Activated B cell treated with CpG ODN at 0.5 μM for 24 hours (primary cell): ENCODE measurements around the gene TRIM38. TPM values are rescaled to one million over a fixed set of nuclear protein-coding genes. Genes with fewer than 3 reads are reported as not detected.

ENCODE experiments used
- ATAC-seq: fragments of 200-7000 bp; cut with Tn5 transposase; one replicate; pipeline ENCODE4 v1.10.0; 2021; ENCODE audit warnings: low read depth, mild to moderate bottlenecking, moderate library complexity
- CTCF ChIA-PET: fragments of 350-600 bp; sonication (Branson Sonifier 250); formaldehyde crosslinking; loops from one replicate; lab custom pipeline; 2021; ENCODE audit warnings: antibody characterized with exemption; lab: Charles Lee
- POLR2A ChIA-PET: fragments of 350-600 bp; sonication (Branson Sonifier 250); formaldehyde crosslinking; loops from one replicate; lab custom pipeline; 2021; ENCODE audit warnings: antibody characterized with exemption; lab: Charles Lee
- DNase-seq: peaks from one replicate; pipeline ENCODE4 v3.0.0; 2022
- H3K27ac Mint-ChIP-seq: one replicate; pipeline ENCODE4 v1.8.0; 2020; ENCODE audit warnings: mixed read lengths
- H3K27me3 Mint-ChIP-seq: one replicate; pipeline ENCODE4 v1.8.0; 2021; ENCODE audit warnings: mixed read lengths
- H3K36me3 Mint-ChIP-seq: one replicate; pipeline ENCODE4 v1.8.0; 2021; ENCODE audit warnings: low read depth, mixed read lengths
- H3K4me1 Mint-ChIP-seq: one replicate; pipeline ENCODE4 v1.8.0; 2021; ENCODE audit warnings: mixed read lengths
- H3K4me3 Mint-ChIP-seq: one replicate; pipeline ENCODE4 v1.8.0; 2020; ENCODE audit warnings: mild to moderate bottlenecking, mixed read lengths
- H3K9me3 Mint-ChIP-seq: one replicate; pipeline ENCODE4 v1.8.0; 2020; ENCODE audit warnings: mixed read lengths
- intact Hi-C: fragments of 100-400 bp; cut with micrococcal nuclease; formaldehyde crosslinking; loops from one replicate; pipeline ENCODE4 v1.15.1; 2024
- total RNA-seq: library from RNA; stranded (reverse); gene quantifications from 2 replicates; pipeline ENCODE4 v1.2.3, GENCODE V29; 2022
- TF ChIP-seq, protein P1 (sequence below): fragments of 200-600 bp; IDR thresholded peaks from one replicate; pipeline ENCODE4 v1.8.0; 2022; ENCODE audit warnings: antibody characterized with exemption, mild to moderate bottlenecking

Gene TRIM38
- total RNA-seq, 1 donor from 2014 or later, result 36.8 TPM

DNA sequence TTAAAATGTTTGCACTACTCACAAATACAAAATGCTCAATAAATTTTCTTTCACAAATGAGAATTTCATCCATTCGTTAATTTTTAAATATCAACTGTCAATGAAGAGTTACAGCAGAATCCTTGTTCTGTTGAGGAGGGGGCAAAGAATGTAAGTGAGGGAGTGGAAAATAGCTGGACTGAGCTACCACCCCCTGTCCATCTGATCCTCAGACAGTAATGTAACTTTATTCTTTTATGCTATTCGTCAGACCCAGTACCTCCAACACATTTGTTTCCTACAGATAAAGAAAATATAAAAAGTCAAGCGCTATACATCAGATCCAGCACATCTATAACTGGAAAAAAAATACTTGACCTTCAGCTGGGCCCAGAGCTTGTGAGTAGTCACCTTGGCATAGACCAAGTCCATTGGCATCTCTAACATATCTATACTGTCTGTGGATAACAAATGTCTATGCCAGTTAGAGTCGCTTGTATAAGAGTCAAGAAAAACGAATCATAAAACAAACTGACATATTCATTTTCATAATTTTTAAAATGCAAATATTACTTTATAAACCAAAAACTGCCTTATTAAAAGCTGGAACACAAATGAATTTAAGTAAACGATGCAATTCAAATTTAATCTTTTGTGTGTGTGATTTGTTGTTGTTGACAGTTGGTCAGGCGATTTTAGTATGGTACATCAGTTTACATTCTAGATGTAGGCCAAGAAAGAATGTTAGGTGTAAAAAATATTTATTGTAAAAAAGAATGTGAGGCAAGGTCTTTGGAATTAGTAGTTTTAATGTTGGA lies 67.5 kb downstream of the TRIM38 start:
- DNase-seq, result no peak
- no peak overlapping the region for H3K4me3 Mint-ChIP-seq
- no peak for ATAC-seq
- H3K36me3 Mint-ChIP-seq, result peaks cover 12% of the 10 kb centered on the region
- H3K27ac Mint-ChIP-seq, result no peak overlapping the region
- TF ChIP-seq, protein P1, sequence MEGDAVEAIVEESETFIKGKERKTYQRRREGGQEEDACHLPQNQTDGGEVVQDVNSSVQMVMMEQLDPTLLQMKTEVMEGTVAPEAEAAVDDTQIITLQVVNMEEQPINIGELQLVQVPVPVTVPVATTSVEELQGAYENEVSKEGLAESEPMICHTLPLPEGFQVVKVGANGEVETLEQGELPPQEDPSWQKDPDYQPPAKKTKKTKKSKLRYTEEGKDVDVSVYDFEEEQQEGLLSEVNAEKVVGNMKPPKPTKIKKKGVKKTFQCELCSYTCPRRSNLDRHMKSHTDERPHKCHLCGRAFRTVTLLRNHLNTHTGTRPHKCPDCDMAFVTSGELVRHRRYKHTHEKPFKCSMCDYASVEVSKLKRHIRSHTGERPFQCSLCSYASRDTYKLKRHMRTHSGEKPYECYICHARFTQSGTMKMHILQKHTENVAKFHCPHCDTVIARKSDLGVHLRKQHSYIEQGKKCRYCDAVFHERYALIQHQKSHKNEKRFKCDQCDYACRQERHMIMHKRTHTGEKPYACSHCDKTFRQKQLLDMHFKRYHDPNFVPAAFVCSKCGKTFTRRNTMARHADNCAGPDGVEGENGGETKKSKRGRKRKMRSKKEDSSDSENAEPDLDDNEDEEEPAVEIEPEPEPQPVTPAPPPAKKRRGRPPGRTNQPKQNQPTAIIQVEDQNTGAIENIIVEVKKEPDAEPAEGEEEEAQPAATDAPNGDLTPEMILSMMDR, result no peak
- intact Hi-C loops, result loop anchor here (5.0 to 10.0 kb wide), 5 partner anchors 187 to 1805 kb away; partner anchors contain the start of gene HMGN4
- H3K27me3 Mint-ChIP-seq, result peaks cover 2% of the 10 kb centered on the region
- peaks cover 3% of the 10 kb centered on the region for H3K9me3 Mint-ChIP-seq
- CTCF ChIA-PET, result interaction anchor here (2.1 to 2.5 kb wide), 2 partner anchors 8 to 37 kb away, joined by 6 to 19 read pairs; a partner anchor contains a TSS
- POLR2A ChIA-PET, result interaction anchor here (0.7 to 12.3 kb wide), 15 partner anchors 8 to 1864 kb away, joined by 3 to 477 read pairs (median 29); a partner anchor contains a TSS
- peaks cover 52% of the 10 kb centered on the region for H3K4me1 Mint-ChIP-seq

GRCh38 chr6:26030716-26031115 lies 68.1 kb downstream of the TRIM38 start:
- Mint-ChIP-seq H3K27me3 (peaks cover 2% of the 10 kb centered on the region), H3K4me1 (peaks cover 47% of the 10 kb centered on the region), H3K9me3 (peaks cover 3% of the 10 kb centered on the region), H3K36me3 (peaks cover 12% of the 10 kb centered on the region), H3K4me3 (no peak overlapping the region), H3K27ac (no peak overlapping the region)
- no peak for ATAC-seq
- TF ChIP-seq, protein P1, result no peak
- ChIA-PET CTCF (interaction anchor here (2.1 to 4.2 kb wide), 3 partner anchors 9 to 38 kb away, joined by 6 to 22 read pairs (median 19); a partner anchor contains a TSS), POLR2A (interaction anchor here (0.6 to 12.3 kb wide), 19 partner anchors 9 to 1863 kb away, joined by 3 to 477 read pairs (median 21); a partner anchor contains a TSS)
- intact Hi-C loops, result loop anchor here (5.0 kb wide), 3 partner anchors 187 to 1777 kb away; a partner anchor contains a TSS
- DNase-seq, result no peak

DNA sequence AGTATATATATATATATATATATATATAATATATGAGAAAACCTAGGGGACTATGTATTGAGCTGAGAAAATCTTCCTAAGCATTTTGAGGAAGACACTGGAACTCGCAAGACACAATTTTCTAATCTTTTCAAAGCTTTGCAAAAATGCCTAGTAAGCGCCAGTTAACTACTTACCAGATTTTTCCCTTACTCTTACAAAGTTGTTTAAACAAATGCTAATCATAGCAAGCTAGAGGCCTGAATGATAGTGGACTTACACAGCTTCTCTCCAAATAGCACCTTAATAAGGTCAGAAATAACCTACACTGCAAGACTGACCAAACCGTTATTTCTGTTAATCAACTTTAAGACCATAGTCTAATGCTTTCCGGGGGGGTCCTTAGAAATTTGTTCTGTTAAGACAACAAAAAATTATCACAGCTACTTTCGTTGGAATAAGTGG lies 68.6 kb downstream of the TRIM38 start:
- ATAC-seq (no peak), DNase-seq (no peak)
- CTCF ChIA-PET, result interaction anchor here (2.1 to 4.2 kb wide), 3 partner anchors 9 to 39 kb away, joined by 6 to 22 read pairs (median 19); a partner anchor contains a TSS
- Mint-ChIP-seq H3K9me3 (peaks cover 3% of the 10 kb centered on the region), H3K4me3 (peak overlapping the region; percentile 93), H3K27ac (peak overlapping the region; percentile 98), H3K36me3 (peaks cover 12% of the 10 kb centered on the region), H3K27me3 (peaks cover 2% of the 10 kb centered on the region), H3K4me1 (peaks cover 43% of the 10 kb centered on the region)
- POLR2A ChIA-PET, result interaction anchor here (0.6 to 12.3 kb wide), 27 partner anchors 9 to 1863 kb away, joined by 3 to 477 read pairs (median 17); a partner anchor contains a TSS
- TF ChIP-seq, protein P1, result no peak
- intact Hi-C loops, result loop anchor here (5.0 kb wide), 3 partner anchors 186 to 1776 kb away; a partner anchor contains a TSS

- Mint-ChIP-seq H3K9me3 (peaks cover 3% of the 10 kb centered on the region), H3K4me3 (peak overlapping the region; percentile 93), H3K4me1 (peaks cover 40% of the 10 kb centered on the region), H3K36me3 (peaks cover 10% of the 10 kb centered on the region), H3K27ac (peak overlapping the region; percentile 98), H3K27me3 (peaks cover 2% of the 10 kb centered on the region)
- peak; percentile 62 for ATAC-seq
- peak; percentile 55 for DNase-seq
- TF ChIP-seq, protein P1, result no peak
- intact Hi-C loops, result loop anchor here (2.0 to 5.0 kb wide), 4 partner anchors 157 to 1776 kb away; a partner anchor contains a TSS
- CTCF ChIA-PET, result interaction anchor here (1.7 to 4.2 kb wide), 4 partner anchors 10 to 65 kb away, joined by 6 to 22 read pairs (median 14); a partner anchor contains a TSS
- POLR2A ChIA-PET, result interaction anchor here (0.9 to 12.3 kb wide), 31 partner anchors 10 to 1862 kb away, joined by 3 to 477 read pairs (median 12); a partner anchor contains a TSS
These were observed 69.2 kb downstream of the TRIM38 start for GRCh38 chr6:26031595-26032339.
